Stimulated activated CD4-positive, alpha-beta T cell treated with anti-CD3 and anti-CD28 coated beads, Interleukin-2, amount 100 ng/mL, for 24 hours (primary cell): ENCODE results near the gene RNF175.

Experiments used
- DNase-seq, 2 donors: peaks; one replicate each; pipeline ENCODE4 v3.0.0-alpha.2; 2020

The RNF175 gene

GRCh38 chr4:153784166-153784699 is 24.4 kb upstream of the RNF175 start:
- DNase-seq = no peak

GRCh38 chr4:153782581-153782980 is 22.8 kb upstream of the RNF175 start:
- no peak for DNase-seq

GRCh38 chr4:153781717-153782416 is 22.0 kb upstream of the RNF175 start:
- no peak for DNase-seq

DNA sequence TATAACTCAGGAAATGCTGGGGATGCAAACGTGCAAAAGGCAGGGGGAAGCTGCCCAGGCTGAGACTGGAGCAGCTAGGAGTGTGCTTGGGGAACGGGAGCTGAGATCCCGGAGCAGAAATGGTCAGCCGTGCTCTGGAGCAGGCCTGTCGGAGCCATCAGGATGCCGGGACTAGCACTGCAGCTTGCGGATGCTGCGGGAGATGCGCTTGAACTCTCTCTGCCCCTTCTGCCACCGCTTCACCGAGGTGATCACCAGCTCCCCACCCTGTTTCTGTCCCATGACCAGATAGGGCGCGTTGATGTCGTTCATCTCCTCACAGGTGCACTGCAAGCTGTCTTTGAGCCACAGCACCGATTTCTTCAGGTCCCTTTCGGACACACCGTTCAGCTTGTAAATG is 21.5 kb upstream of the RNF175 start:
- no peak for DNase-seq

- DNase-seq = no peak
These were observed 21.1 kb upstream of the RNF175 start for GRCh38 chr4:153780876-153781275.

- DNase-seq = no peak
These were observed 20.4 kb upstream of the RNF175 start for GRCh38 chr4:153780221-153780620.

DNA sequence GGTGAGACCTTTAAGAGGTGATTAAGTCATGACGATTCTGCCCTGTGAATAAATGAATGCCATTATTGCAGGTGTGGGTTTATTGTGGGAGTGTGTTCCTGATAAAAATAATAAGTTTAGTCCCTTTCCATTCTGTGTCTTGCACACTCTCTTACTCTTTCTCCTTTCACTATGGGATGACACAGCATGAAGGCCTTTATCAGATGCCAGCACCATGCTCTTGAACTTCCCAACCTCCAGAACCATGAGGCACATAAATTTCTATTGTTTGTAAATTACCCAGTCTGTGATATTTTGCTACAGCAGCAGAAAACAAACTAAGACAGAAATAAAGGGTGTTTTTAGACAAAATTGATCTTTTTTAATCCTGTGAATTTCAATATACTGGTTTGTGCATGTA is 18.6 kb upstream of the RNF175 start:
- DNase-seq = no peak

- no peak for DNase-seq
These were observed 17.6 kb upstream of the RNF175 start for GRCh38 chr4:153777421-153777820.

GRCh38 chr4:153776601-153777000 is 16.8 kb upstream of the RNF175 start:
- no peak for DNase-seq

- DNase-seq = no peak
These were observed 13.4 kb upstream of the RNF175 start for GRCh38 chr4:153773236-153773690.

GRCh38 chr4:153771046-153771445 is 11.2 kb upstream of the RNF175 start:
- DNase-seq = no peak

DNA sequence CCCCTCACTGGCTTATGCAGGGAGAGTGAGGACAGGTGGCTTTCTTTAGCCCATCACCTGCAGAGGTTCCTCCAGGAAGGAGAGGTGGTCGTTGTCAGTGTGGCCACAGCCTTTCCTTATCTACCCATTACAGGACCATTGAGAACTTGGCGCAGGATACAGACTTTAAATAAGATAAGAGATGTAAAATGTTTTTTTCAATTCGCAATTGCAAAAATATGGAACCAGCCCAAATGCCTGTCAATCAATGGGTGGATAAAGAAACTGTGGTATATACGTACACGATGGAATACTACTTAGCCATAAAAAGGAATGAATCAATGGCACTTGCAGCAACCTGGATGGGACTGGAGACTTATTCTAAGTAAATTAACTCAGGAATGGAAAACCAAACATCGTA is 6.9 kb upstream of the RNF175 start:
- no peak for DNase-seq

- no peak for DNase-seq
These were observed 6.1 kb upstream of the RNF175 start for GRCh38 chr4:153765894-153766293.

- DNase-seq = no peak
These were observed 5.0 kb upstream of the RNF175 start for GRCh38 chr4:153764601-153765368.

DNA sequence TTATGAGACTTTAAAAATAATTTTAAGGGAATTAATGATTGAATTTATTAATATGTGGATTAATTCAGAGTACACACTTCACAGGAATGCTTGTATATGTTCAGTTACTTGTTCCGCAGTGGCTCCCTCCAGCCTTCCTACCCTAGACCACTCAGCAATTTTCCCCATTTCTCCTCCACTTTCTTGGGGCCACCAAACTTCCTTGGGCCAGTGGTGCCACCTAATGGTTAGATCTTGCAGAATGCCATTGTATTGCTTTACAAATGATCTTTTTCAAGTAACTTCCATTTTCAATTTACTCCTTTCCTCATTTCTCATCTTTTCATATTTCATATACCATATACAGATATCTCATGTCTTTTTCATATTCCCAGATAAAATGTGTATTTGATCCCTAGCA is 3.6 kb upstream of the RNF175 start:
- no peak for DNase-seq

- DNase-seq = no peak
These were observed 977 bp downstream of the RNF175 start for GRCh38 chr4:153758688-153759406.

DNA sequence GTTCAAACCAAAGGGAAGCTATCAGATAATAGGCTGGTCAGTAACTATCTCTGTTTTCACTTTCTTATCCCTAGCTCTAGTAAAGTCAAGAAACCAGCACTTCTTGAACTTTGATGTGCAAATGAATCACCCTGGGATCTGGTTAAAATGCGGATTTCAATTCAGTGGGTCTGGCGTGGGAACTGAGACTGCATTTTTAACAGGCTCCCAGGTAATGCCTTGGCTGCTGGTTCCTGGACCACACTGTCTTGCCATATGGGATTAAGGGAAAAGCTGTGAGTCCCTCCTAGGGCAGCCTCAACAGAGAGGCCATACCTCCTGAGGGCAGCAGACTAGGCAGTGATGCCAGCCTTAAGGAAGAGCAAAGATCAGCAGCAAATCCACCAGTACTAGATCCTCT is 1.7 kb downstream of the RNF175 start:
- no peak for DNase-seq

DNA sequence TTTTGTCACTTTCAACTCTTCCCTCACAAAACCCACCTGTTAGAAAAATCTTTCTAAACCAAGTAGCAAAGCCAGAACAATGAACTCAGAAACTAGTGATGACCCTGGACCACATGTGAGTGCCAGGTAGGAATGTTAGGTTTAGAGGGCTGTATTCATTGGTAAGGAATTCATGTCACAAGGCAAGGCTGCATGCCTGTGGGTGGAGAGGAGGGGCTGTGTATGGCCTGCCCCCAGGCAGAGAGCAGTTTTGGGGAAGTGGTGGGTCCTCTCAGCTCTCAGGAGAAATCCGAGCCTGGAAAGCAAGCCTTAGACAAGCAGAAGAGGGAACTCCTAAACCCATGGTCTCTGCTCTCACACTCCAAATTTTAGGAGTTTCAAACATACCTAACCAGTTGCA is 2.4 kb downstream of the RNF175 start:
- DNase-seq = no peak

- DNase-seq = no peak
These were observed 4.6 kb downstream of the RNF175 start for GRCh38 chr4:153755186-153755585.

GRCh38 chr4:153750197-153750817 is 9.5 kb downstream of the RNF175 start:
- peak; percentile 61 to 74 for DNase-seq

GRCh38 chr4:153748378-153748777 is 11.4 kb downstream of the RNF175 start:
- DNase-seq = no peak

DNA sequence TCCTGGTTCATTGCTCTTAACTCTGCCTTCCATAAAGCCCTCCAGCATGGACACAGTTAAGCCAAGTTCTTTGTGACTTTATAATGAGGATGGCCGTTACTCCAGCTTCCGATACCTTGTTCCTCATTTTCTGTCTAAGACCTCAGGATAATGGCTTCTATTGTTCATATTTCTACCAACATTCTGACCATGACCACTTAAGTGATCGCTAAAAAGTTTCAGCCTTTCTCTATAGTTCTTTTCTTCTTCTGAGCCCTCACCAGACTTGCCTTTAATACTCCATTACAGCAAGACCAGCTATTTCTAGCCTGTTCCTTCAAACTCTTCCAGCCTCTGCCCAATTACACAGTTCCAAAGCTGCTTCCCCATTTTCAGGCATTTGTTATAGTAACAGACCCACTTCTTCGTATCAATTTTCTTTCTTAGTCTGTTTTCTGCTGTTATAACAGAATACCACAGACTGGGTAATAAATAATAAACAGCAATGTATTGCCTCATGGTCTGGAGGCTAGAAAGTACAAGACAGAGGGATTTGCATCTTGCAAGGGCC is 12.3 kb downstream of the RNF175 start:
- no peak for DNase-seq

DNA sequence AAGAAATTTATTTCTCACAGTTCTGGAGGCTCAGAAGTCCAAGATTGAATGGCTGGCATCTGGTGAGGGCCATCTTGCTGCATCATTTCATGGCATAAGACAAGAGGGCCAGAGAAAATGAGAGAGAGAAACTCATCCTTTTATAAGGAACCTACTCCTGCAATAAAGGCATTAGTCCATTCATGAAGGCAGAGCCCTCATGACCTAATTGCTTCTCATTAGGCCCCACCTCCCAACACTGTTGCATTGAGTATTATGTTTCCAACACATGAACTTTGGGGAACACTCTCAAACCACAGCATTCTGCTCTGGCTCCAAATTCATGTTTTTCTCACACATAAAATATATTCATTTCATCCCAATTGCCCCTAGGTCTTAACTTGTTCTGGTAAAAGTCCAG is 14.2 kb downstream of the RNF175 start:
- DNase-seq = no peak
